Measurements from ENCODE around the gene TRAF1.

TRAF1 gene

GRCh38 chr9:120956862-120957261, 30.3 kb upstream of the TRAF1 start:
- Histone ChIP-seq H3K9ac (ENCODE audit: low read length) (no peak overlapping the region), H3K9me3 (ENCODE audit: insufficient read depth, low read length) (no peaks in the 10 kb centered on the region), H3K27ac (ENCODE audit: low read depth, low read length) (no peak overlapping the region), H3K36me3 (ENCODE audit: low read length) (no peaks in the 10 kb centered on the region), H3K27me3 (ENCODE audit: low read length) (0 out of 2 replicates have a peak, but pooled peaks cover 4% of the 10 kb centered on the region), H3K4me2 (ENCODE audit: low read depth, low read length, poor library complexity, severe bottlenecking) (no peak overlapping the region), H3K4me3 (ENCODE audit: insufficient read depth, low read length, poor library complexity, severe bottlenecking) (no peak overlapping the region), H3K79me2 (ENCODE audit: insufficient read depth, low read length) (no peaks in the 10 kb centered on the region), H3F3A (ENCODE audit: insufficient read depth) (no peaks in the 10 kb centered on the region), H2AFZ (ENCODE audit: low read depth, low read length, severe bottlenecking) (no peak overlapping the region), H4K20me1 (ENCODE audit: low read depth, low read length) (no peaks in the 10 kb centered on the region), H3K9me2 (replicated peaks; ENCODE audit: insufficient read depth, low read length) (no peaks in the 10 kb centered on the region)
- TF ChIP-seq EZH2phosphoT487 (conservative IDR thresholded peaks at IDR 0.05; ENCODE audit: low read length) (no peak), CTCF (IDR thresholded peaks at IDR 0.05; ENCODE audit: insufficient read depth, low read length, poor library complexity, severe bottlenecking) (no peak)

GRCh38 chr9:120951960-120952618, 25.5 kb upstream of the TRAF1 start:
- H3K36me3 ChIP-seq (ENCODE audit: low read length), result no peaks in the 10 kb centered on the region
- H3F3A ChIP-seq (ENCODE audit: insufficient read depth), result no peaks in the 10 kb centered on the region
- H3K9me2 ChIP-seq (replicated peaks; ENCODE audit: insufficient read depth, low read length), result no peaks in the 10 kb centered on the region
- TF ChIP-seq CTCF (IDR thresholded peaks at IDR 0.05; ENCODE audit: insufficient read depth, low read length, poor library complexity, severe bottlenecking) (no peak), EZH2phosphoT487 (conservative IDR thresholded peaks at IDR 0.05; ENCODE audit: low read length) (no peak)
- no peak overlapping the region for H3K4me2 ChIP-seq (ENCODE audit: low read depth, low read length, poor library complexity, severe bottlenecking)
- H3K27me3 ChIP-seq (ENCODE audit: low read length), result 0 out of 2 replicates have a peak, but pooled peaks cover 4% of the 10 kb centered on the region
- H3K9me3 ChIP-seq (ENCODE audit: insufficient read depth, low read length), result no peaks in the 10 kb centered on the region
- H4K20me1 ChIP-seq (ENCODE audit: low read depth, low read length), result no peaks in the 10 kb centered on the region
- H3K27ac ChIP-seq (ENCODE audit: low read depth, low read length), result no peak overlapping the region
- no peak overlapping the region for H3K9ac ChIP-seq (ENCODE audit: low read length)
- no peaks in the 10 kb centered on the region for H3K79me2 ChIP-seq (ENCODE audit: insufficient read depth, low read length)
- no peak overlapping the region for H3K4me3 ChIP-seq (ENCODE audit: insufficient read depth, low read length, poor library complexity, severe bottlenecking)
- no peak overlapping the region for H2AFZ ChIP-seq (ENCODE audit: low read depth, low read length, severe bottlenecking)

GRCh38 chr9:120950421-120951388, 24.1 kb upstream of the TRAF1 start:
- Histone ChIP-seq H3K4me2 (ENCODE audit: low read depth, low read length, poor library complexity, severe bottlenecking) (no peak overlapping the region), H3K27me3 (ENCODE audit: low read length) (0 out of 2 replicates have a peak, but pooled peaks cover 4% of the 10 kb centered on the region), H3F3A (ENCODE audit: insufficient read depth) (no peaks in the 10 kb centered on the region), H3K4me3 (ENCODE audit: insufficient read depth, low read length, poor library complexity, severe bottlenecking) (no peak overlapping the region), H3K9ac (ENCODE audit: low read length) (no peak overlapping the region), H3K9me2 (replicated peaks; ENCODE audit: insufficient read depth, low read length) (no peaks in the 10 kb centered on the region), H3K9me3 (ENCODE audit: insufficient read depth, low read length) (no peaks in the 10 kb centered on the region), H3K36me3 (ENCODE audit: low read length) (no peaks in the 10 kb centered on the region), H2AFZ (ENCODE audit: low read depth, low read length, severe bottlenecking) (no peak overlapping the region), H3K27ac (ENCODE audit: low read depth, low read length) (no peak overlapping the region), H3K79me2 (ENCODE audit: insufficient read depth, low read length) (no peaks in the 10 kb centered on the region), H4K20me1 (ENCODE audit: low read depth, low read length) (no peaks in the 10 kb centered on the region)
- no peak for TF ChIP-seq EZH2phosphoT487 (conservative IDR thresholded peaks at IDR 0.05; ENCODE audit: low read length)
- no peak for TF ChIP-seq CTCF (IDR thresholded peaks at IDR 0.05; ENCODE audit: insufficient read depth, low read length, poor library complexity, severe bottlenecking)

Measured in SU-DHL-6 (cell line).